Naive B cell (primary cell): ENCODE data around the gene CYSRT1. TPM values are rescaled to one million over a fixed set of nuclear protein-coding genes. Genes with fewer than 3 reads are reported as not detected.

Source experiments
- ATAC-seq, 2 donors: fragments of 150-1000 bp; cut with Tn5 transposase; 2 replicates each; pipeline ENCODE4 v1.10.0; 2021; ENCODE audit warnings: low read depth in 2 of 2, mild to moderate bottlenecking in 2 of 2, moderate library complexity in 2 of 2
- DNase-seq: peaks from one replicate; pipeline ENCODE4 v3.0.0; 2022
- H3K27ac Mint-ChIP-seq, 6 donors: one replicate each; pipeline ENCODE4 v1.8.0; 2020 to 2022; ENCODE audit warnings: mild to moderate bottlenecking in 6 of 6, mixed read lengths in 6 of 6, moderate library complexity in 5 of 6, inconsistent platforms in 2 of 6
- H3K27me3 Mint-ChIP-seq, 3 donors: one replicate each; pipeline ENCODE4 v1.8.0; 2021 to 2022; ENCODE audit warnings: mixed read lengths in 3 of 3, mild to moderate bottlenecking in 1 of 3
- H3K36me3 Mint-ChIP-seq, 2 donors: one replicate each; pipeline ENCODE4 v1.8.0; 2020 to 2022; ENCODE audit warnings: mixed read lengths in 2 of 2, inconsistent platforms in 1 of 2, mild to moderate bottlenecking in 1 of 2
- H3K4me1 Mint-ChIP-seq, 3 donors: one replicate each; pipeline ENCODE4 v1.8.0; 2020 to 2022; ENCODE audit warnings: mixed read lengths in 3 of 3, inconsistent platforms in 1 of 3, mild to moderate bottlenecking in 1 of 3, moderate library complexity in 1 of 3
- H3K4me3 Mint-ChIP-seq, 8 donors: one replicate each; pipeline ENCODE4 v1.8.0; 2020 to 2022; ENCODE audit warnings: mild to moderate bottlenecking in 8 of 8, mixed read lengths in 8 of 8, moderate library complexity in 8 of 8, inconsistent platforms in 2 of 8
- H3K9me3 Mint-ChIP-seq, 7 donors: one replicate each; pipeline ENCODE4 v1.8.0; 2020 to 2022; ENCODE audit warnings: mixed read lengths in 7 of 7, mild to moderate bottlenecking in 5 of 7, inconsistent platforms in 2 of 7, moderate library complexity in 1 of 7
- polyA plus RNA-seq, 6 donors: library from polyadenylated mRNA; unstranded; fragments of 300-500 nt; fragmentation: Illumina TruSeq; gene quantifications; one replicate each; pipeline ENCODE4 v1.2.3, GENCODE V29; 2021; ENCODE audit warnings: low read depth in 6 of 6

The CYSRT1 gene
- polyA plus RNA-seq, 6 donors from 2014 or later = not detected

DNA sequence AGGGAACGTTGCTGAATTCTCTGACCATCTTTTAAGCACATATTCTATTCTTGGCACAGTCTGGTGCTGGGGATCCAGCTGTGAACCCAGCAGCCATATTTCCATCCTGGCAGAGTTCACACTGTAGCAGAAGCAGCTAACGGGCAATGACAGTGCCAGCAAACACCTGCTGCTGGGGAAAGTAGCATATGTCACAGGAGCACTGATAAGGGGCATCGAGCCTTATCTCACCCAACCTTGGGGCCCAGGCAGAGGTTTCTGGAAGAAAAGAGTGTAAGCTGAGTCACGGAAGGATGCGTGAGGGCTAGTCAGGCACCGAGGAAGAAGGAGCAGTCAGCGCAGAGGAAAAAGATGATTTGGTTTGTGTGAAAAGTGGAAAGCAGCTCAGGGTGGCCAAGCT is 18.4 kb upstream of the CYSRT1 start:
- no peaks in the 10 kb centered on the region for H3K36me3 Mint-ChIP-seq
- ATAC-seq (no peak), DNase-seq (no peak)
- no peaks in the 10 kb centered on the region for H3K9me3 Mint-ChIP-seq
- peak overlapping the region; percentile 86 to 97 (median 93) for H3K4me3 Mint-ChIP-seq
- H3K27ac Mint-ChIP-seq = peak overlapping the region in 4 of 6 donors; percentile 71 to 96 (median 85)
- peaks cover 38 to 68% (median 51%) of the 10 kb centered on the region in 3 donors for H3K4me1 Mint-ChIP-seq
- H3K27me3 Mint-ChIP-seq = no peaks in the 10 kb centered on the region

DNA sequence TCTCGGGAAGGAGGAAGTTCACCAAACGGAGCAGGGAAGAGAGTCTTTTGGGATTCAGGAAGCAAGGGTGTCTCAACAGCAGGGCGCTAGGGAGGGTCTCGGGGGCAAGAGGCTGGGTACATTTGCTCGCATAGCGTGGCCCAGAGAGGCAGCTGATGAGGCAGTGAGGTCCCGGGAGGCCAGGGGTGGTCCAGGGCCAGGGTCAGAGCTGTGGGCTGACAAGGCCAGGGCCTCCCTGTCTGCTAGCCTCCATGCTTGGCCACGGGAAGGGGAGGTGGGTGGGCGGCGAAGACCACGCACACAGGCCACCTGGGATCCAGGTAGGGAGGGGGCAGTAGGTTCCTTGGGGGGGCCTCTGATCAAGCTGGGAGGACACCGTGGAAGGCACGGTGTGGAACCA is 13.4 kb upstream of the CYSRT1 start:
- no peak overlapping the region for H3K4me3 Mint-ChIP-seq
- peaks cover 17 to 26% (median 19%) of the 10 kb centered on the region in 3 donors for H3K4me1 Mint-ChIP-seq
- H3K9me3 Mint-ChIP-seq = no peaks in the 10 kb centered on the region
- peak overlapping the region in 1 of 6 donors; percentile 65 for H3K27ac Mint-ChIP-seq
- H3K36me3 Mint-ChIP-seq = no peaks in the 10 kb centered on the region
- DNase-seq = no peak
- no peak for ATAC-seq
- H3K27me3 Mint-ChIP-seq = no peaks in the 10 kb centered on the region

DNA sequence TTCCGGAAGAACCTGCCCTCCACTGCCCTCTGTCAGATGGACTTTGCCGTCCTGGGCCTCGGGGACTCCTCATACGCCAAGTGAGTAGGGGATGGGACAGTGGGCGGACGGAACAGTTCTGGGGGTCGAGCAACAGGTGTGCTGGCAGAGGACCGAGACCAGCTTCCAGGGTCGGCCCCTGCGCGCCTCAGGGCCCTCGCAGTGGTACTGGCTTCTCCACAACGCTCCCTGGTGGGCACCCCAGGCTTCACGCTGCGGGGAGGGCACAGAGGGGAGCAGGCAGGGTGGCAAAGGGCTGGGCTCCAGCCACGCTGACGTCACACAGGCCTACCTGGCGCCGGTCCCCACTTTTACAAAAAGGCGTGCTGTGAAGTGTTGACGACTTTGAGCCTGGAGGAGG is 12.5 kb upstream of the CYSRT1 start:
- no peak for DNase-seq
- Mint-ChIP-seq H3K27me3 (no peaks in the 10 kb centered on the region), H3K27ac (no peak overlapping the region), H3K4me1 (peaks cover 7 to 16% (median 9%) of the 10 kb centered on the region in 3 donors), H3K9me3 (no peaks in the 10 kb centered on the region), H3K4me3 (peak overlapping the region in 1 of 8 donors; percentile 56), H3K36me3 (no peaks in the 10 kb centered on the region)
- ATAC-seq = no peak

DNA sequence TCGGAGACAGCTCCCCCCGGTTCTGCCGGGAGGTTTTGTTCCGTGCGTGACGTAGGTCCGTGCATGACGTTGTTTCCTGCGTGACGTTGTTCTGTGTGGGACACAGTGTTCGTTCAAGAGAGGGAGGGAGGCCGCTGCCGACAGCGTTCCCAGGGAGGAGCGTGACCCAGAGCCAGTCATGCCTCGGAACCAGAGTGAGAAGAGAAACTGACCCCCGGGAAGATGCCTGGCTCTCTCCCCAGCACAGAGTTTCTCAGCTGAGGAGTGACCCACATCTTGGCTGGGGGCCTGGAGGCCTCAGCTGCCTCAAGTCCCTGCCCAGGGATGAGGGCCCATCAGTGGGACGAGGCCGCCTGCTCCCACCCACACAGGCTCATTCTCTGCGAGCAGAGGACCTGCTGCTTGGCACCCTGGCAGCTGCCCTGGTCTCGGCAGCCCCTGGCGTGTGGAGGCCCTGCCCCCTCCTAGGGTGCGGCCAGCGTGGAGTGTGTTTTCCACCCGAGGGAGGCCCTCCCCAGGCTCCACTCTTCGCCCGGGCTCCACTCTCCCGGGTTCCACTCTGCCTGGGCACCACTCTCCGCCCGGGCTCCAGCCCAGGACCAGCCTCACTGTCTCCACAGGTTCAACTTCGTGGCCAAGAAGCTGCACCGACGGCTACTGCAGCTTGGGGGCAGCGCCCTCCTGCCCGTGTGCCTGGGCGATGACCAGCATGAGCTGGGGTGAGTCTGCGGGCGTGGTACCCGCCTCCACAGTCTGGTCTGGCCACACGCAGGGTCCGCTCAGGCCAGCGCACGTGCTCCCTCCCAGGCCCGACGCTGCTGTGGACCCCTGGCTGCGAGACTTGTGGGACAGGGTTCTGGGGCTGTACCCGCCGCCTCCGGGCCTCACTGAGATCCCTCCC is 11.6 kb upstream of the CYSRT1 start:
- H3K27ac Mint-ChIP-seq = peak overlapping the region in 1 of 6 donors; percentile 37
- H3K4me1 Mint-ChIP-seq = peaks cover 5 to 11% (median 7%) of the 10 kb centered on the region in 3 donors
- ATAC-seq (no peak), DNase-seq (no peak)
- H3K9me3 Mint-ChIP-seq = no peaks in the 10 kb centered on the region
- H3K36me3 Mint-ChIP-seq = no peaks in the 10 kb centered on the region
- H3K27me3 Mint-ChIP-seq = no peaks in the 10 kb centered on the region
- H3K4me3 Mint-ChIP-seq = peak overlapping the region in 2 of 8 donors; percentile 56 to 69

GRCh38 chr9:137214620-137215019 is 10.4 kb upstream of the CYSRT1 start:
- ATAC-seq (no peak), DNase-seq (no peak)
- Mint-ChIP-seq H3K36me3 (no peaks in the 10 kb centered on the region), H3K27me3 (no peaks in the 10 kb centered on the region), H3K4me1 (peaks cover 4 to 7% (median 5%) of the 10 kb centered on the region in 3 donors), H3K4me3 (no peak overlapping the region), H3K9me3 (no peaks in the 10 kb centered on the region), H3K27ac (no peak overlapping the region)

DNA sequence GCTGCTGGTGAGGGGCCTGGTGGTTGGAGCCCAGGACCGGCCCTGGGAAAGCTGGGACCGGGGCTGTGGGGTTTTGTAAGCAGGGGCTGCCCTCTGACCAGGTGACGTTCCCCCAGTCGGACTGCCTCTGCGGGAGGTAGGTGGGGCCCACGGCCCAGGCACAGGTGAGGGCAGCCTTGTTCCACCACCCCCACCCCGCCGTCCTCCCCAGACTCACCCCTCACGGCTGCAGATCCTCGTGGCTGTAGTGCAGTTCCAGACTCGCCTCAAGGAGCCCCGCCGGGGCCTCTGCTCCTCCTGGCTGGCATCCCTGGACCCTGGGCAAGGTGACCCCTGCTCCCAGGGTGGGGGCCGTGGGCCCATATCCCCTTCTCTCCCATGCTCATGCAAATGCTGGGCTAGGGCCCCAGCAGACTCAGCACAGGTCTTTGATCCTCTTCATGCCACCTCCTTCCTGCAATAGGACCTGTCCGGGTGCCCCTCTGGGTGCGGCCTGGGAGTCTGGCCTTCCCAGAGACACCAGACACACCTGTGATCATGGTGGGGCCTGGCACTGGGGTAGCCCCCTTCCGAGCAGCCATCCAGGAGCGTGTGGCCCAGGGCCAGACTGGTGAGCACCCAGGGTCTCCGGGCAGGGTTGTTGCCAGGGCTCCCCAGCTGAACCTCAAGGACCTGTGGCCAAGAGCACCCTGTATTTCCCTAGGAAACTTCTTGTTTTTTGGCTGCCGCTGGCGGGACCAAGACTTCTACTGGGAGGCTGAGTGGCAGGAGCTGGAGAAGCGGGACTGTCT is 9.6 kb upstream of the CYSRT1 start:
- Mint-ChIP-seq H3K27me3 (no peaks in the 10 kb centered on the region), H3K4me3 (no peak overlapping the region), H3K9me3 (no peaks in the 10 kb centered on the region), H3K36me3 (no peaks in the 10 kb centered on the region), H3K27ac (no peak overlapping the region), H3K4me1 (peaks cover 4 to 7% (median 5%) of the 10 kb centered on the region in 3 donors)
- DNase-seq (no peak), ATAC-seq (no peak)

- ATAC-seq (no peak), DNase-seq (no peak)
- Mint-ChIP-seq H3K4me3 (no peak overlapping the region), H3K9me3 (no peaks in the 10 kb centered on the region), H3K36me3 (no peaks in the 10 kb centered on the region), H3K27me3 (no peaks in the 10 kb centered on the region), H3K27ac (no peak overlapping the region), H3K4me1 (peaks cover 0 to 1% (median under 1%) of the 10 kb centered on the region in 3 donors)
Observed at GRCh38 chr9:137216188-137216965, 8.6 kb upstream of the CYSRT1 start.

DNA sequence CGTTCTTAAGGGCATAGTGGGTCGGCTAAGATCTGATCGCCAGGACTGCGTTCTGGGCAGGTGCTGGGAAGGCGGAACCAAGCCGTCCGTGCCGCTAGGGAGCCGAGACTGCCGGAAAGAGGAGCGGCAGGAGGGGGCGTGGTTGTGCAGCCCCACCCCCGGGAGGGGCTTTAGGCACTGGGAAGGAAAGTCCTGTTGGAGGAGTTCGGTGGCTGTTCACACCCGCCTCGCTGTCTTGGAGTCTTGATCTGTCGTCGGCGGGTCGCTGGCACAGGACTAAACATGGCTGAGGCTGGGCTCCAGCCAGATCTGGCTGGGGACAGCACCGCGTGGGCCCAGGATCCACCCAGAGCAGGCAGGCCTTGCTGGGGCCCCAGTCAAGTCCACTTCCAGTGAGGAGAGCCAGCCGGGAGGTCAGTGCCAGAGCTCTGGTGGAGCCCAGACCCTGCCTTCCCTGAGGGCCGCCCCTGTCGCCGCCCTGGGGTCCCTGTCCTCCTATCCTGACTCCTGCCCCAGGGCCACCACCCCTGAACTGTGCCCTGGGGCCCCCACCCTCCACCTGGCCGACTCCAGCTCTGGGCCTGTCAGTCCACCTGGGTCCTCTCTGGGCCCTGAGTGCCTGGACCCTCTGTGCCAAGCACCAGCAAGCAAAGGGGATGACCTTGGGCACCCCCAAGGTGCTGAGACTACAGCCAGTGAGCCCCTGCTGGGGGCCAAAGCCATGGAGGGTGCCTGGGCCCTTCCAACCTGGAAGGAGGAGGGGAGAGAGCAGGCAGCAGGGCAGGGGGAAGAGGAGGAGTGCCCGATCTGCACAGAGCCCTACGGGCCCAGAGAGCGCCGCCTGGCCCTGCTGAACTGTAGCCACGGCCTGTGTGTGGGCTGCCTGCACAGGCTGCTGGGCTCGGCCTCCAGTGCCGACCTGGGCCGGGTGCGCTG is 7.4 kb upstream of the CYSRT1 start:
- H3K9me3 Mint-ChIP-seq = no peaks in the 10 kb centered on the region
- no peaks in the 10 kb centered on the region for H3K27me3 Mint-ChIP-seq
- no peaks in the 10 kb centered on the region for H3K36me3 Mint-ChIP-seq
- peak overlapping the region in 1 of 6 donors; percentile 41 for H3K27ac Mint-ChIP-seq
- no peak for DNase-seq
- H3K4me3 Mint-ChIP-seq = peak overlapping the region in 2 of 8 donors; percentile 30 to 53
- no peaks in the 10 kb centered on the region for H3K4me1 Mint-ChIP-seq
- no peak for ATAC-seq

DNA sequence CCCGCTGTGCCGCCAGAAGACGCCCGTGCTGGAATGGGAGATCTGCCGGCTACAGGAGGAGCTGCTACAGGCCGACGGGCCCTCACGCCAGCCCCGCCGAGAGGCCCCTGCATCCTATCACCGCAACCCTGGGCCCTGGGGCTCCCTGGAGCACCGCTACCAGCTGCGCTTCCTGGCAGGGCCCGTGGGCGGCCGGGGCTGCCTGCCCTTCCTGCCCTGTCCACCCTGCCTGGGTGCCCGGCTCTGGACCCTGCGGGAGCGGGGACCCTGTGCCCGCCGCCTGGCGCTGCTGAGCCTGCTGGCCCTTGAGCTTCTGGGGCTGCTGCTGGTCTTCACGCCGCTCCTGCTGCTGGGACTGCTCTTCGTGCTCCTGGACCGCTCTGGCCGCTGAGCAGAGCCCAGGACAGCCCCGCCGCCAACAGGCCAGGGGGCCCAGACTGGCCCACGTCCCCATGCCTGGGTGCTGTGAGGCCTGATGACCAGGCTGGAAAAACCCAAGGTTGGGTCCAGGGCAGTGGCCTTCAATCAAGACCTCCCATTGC is 6.7 kb upstream of the CYSRT1 start:
- H3K27ac Mint-ChIP-seq = no peak overlapping the region
- no peaks in the 10 kb centered on the region for H3K9me3 Mint-ChIP-seq
- no peaks in the 10 kb centered on the region for H3K27me3 Mint-ChIP-seq
- no peak for ATAC-seq
- H3K4me3 Mint-ChIP-seq = no peak overlapping the region
- H3K36me3 Mint-ChIP-seq = no peaks in the 10 kb centered on the region
- peaks cover 0 to 7% (median 6%) of the 10 kb centered on the region in 3 donors for H3K4me1 Mint-ChIP-seq
- DNase-seq = no peak

- H3K27me3 Mint-ChIP-seq = no peaks in the 10 kb centered on the region
- ATAC-seq = no peak
- H3K36me3 Mint-ChIP-seq = no peaks in the 10 kb centered on the region
- peak overlapping the region in 1 of 8 donors; percentile 45 for H3K4me3 Mint-ChIP-seq
- DNase-seq = no peak
- no peak overlapping the region for H3K27ac Mint-ChIP-seq
- peaks cover 0 to 7% (median 6%) of the 10 kb centered on the region in 3 donors for H3K4me1 Mint-ChIP-seq
- H3K9me3 Mint-ChIP-seq = no peaks in the 10 kb centered on the region
Observed at GRCh38 chr9:137218754-137219271, 6.2 kb upstream of the CYSRT1 start.

DNA sequence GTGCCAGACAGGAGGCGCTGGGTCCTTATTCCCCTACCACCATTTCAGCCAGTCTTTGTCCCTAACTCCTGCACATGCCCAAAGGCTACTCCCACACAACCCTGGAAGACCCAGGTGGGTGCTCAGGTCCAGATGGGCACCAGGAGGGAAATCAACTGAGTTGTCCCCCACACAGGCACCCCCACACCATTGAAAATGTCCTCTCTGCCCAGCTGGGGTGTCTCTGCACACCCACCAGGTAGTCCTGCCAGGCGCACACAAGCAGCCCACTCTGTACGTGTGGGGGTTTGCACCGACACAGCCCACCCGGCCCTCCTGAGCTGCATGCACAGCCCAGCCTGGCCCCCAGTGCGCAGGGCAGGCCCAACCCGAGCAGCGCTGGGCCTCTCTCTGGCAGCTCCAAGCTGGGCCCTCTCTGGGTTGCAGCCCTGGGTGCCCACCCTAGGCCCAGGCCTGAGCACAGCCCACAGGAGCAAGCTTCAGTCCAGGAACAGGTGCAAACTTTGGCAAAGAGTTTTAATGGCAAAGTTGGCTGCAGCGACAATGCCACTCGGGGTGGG is 5.1 kb upstream of the CYSRT1 start:
- ATAC-seq = no peak
- Mint-ChIP-seq H3K36me3 (no peaks in the 10 kb centered on the region), H3K9me3 (no peaks in the 10 kb centered on the region), H3K4me1 (peaks cover 3 to 7% (median 6%) of the 10 kb centered on the region in 3 donors), H3K4me3 (peak overlapping the region in 4 of 8 donors; percentile 45 to 77 (median 69)), H3K27ac (no peak overlapping the region), H3K27me3 (no peaks in the 10 kb centered on the region)
- DNase-seq = no peak
